Natural killer cell (primary cell): ENCODE results near the gene DUSP12. TPM values are rescaled to one million over a fixed set of nuclear protein-coding genes. Genes with fewer than 3 reads are reported as not detected.

Source experiments
- ATAC-seq, 3 donors: fragments of 150-1000 bp in 2 of 3; fragments of 200-7000 bp in 1 of 3; cut with Tn5 transposase; 1 replicate in 1 of 3; 2 replicates in 2 of 3; pipeline ENCODE4 v1.10.0; 2021; ENCODE audit warnings: mild to moderate bottlenecking in 2 of 3, moderate library complexity in 2 of 3
- DNase-seq, 2 donors: peaks; one replicate each; pipeline versions ENCODE4 v3.0.0 to v3.0.0-alpha.2; 2013 to 2021; ENCODE audit warnings: mixed read lengths in 1 of 2
- H3K27ac ChIP-seq: one replicate; pipeline ENCODE4 v1.5.1; 2013; ENCODE audit warnings: mild to moderate bottlenecking, low read length
- H3K27me3 ChIP-seq: one replicate; pipeline ENCODE4 v1.6.1; 2013; ENCODE audit warnings: low read length; ENCODE audit not compliant: control insufficient read depth, insufficient read depth
- H3K36me3 ChIP-seq: one replicate; pipeline ENCODE4 v1.6.1; 2013; ENCODE audit warnings: low read length; ENCODE audit not compliant: control insufficient read depth, insufficient read depth
- H3K4me1 ChIP-seq: one replicate; pipeline ENCODE4 v1.6.1; 2013; ENCODE audit warnings: low read length; ENCODE audit not compliant: control insufficient read depth, insufficient read depth
- H3K4me3 ChIP-seq: one replicate; pipeline ENCODE4 v1.5.1; 2013; ENCODE audit warnings: low read length
- H3K9me3 ChIP-seq: one replicate; pipeline ENCODE4 v1.6.1; 2013; ENCODE audit warnings: low read length; ENCODE audit not compliant: control insufficient read depth, insufficient read depth
- H3K27ac Mint-ChIP-seq, 2 donors: one replicate each; pipeline ENCODE4 v1.8.0; 2022; ENCODE audit warnings: mild to moderate bottlenecking in 2 of 2, mixed read lengths in 2 of 2, moderate library complexity in 1 of 2
- H3K27me3 Mint-ChIP-seq, 2 donors: one replicate each; pipeline ENCODE4 v1.8.0; 2022; ENCODE audit warnings: low read depth in 2 of 2, mixed read lengths in 2 of 2
- H3K36me3 Mint-ChIP-seq: one replicate; pipeline ENCODE4 v1.8.0; 2022; ENCODE audit warnings: mixed read lengths
- H3K4me1 Mint-ChIP-seq, 2 donors: one replicate each; pipeline ENCODE4 v1.8.0; 2022; ENCODE audit warnings: mixed read lengths in 2 of 2
- H3K4me3 Mint-ChIP-seq: one replicate; pipeline ENCODE4 v1.8.0; 2022; ENCODE audit warnings: mild to moderate bottlenecking, moderate library complexity, mixed read lengths
- H3K9me3 Mint-ChIP-seq, 2 donors: one replicate each; pipeline ENCODE4 v1.8.0; 2022; ENCODE audit warnings: mixed read lengths in 2 of 2
- CTCF ChIP-seq: fragments of 200-600 bp; IDR thresholded peaks from one replicate; pipeline ENCODE4 v1.8.0; 2022; ENCODE audit warnings: antibody characterized with exemption
- WGBS: methylation state at CpG from one replicate; pipeline ENCODE4 v1.1.7; 2013; ENCODE audit warnings: missing lambda C conversion rate; ENCODE audit not compliant: insufficient coverage; 5-methylcytosine and 5-hydroxymethylcytosine counted together
- intact Hi-C: fragments of 100-400 bp; cut with micrococcal nuclease; formaldehyde crosslinking; loops from one replicate; pipeline ENCODE4 v1.14.2; 2022
- total RNA-seq, 4 donors: library from RNA; stranded (reverse); fragments of 120-200 nt in 1 of 4; gene quantifications; one replicate each; pipeline versions ENCODE4 v1.2.3 to v1.2.4, GENCODE V29; 2013 to 2022

Gene DUSP12
- total RNA-seq, 3 donors from 2014 or later (not counting 1 experiment from before 2014, with no cell fraction given), result 26.9 to 31.7 (median 28.5) TPM

- Histone ChIP-seq H3K36me3 (peaks cover 61% of the 10 kb centered on the region), H3K4me3 (no peak overlapping the region), H3K9me3 (no peaks in the 10 kb centered on the region), H3K27ac (no peak overlapping the region), H3K4me1 (no peaks in the 10 kb centered on the region), H3K27me3 (no peaks in the 10 kb centered on the region)
- ATAC-seq, result no peak
- Mint-ChIP-seq H3K27me3 (no peaks in the 10 kb centered on the region), H3K9me3 (no peaks in the 10 kb centered on the region), H3K4me1 (peaks cover 0 to 9% of the 10 kb centered on the region in 2 donors), H3K36me3 (peaks cover 14% of the 10 kb centered on the region), H3K4me3 (no peak overlapping the region), H3K27ac (no peak overlapping the region)
- no peak for TF ChIP-seq CTCF
- no peak for DNase-seq
- intact Hi-C loops, result loop anchor here (10.0 kb wide), 1 partner anchor 595 kb away; no protein-coding TSS in a partner anchor
- WGBS, result no CpG with 5 or more reads among the region's 1 CpG
Observed at GRCh38 chr1:161799792-161800191, 50.2 kb downstream of the DUSP12 start.

GRCh38 chr1:161801955-161802354 lies 52.4 kb downstream of the DUSP12 start:
- DNase-seq, result no peak
- H3K27ac ChIP-seq, result no peak overlapping the region
- H3K4me1 ChIP-seq, result no peaks in the 10 kb centered on the region
- no peaks in the 10 kb centered on the region for H3K9me3 Mint-ChIP-seq
- H3K36me3 ChIP-seq, result peaks cover 45% of the 10 kb centered on the region
- intact Hi-C loops, result no loop called here
- no peaks in the 10 kb centered on the region for H3K27me3 ChIP-seq
- peaks cover 4 to 19% of the 10 kb centered on the region in 2 donors for H3K4me1 Mint-ChIP-seq
- no peak for ATAC-seq
- H3K36me3 Mint-ChIP-seq, result peaks cover 13% of the 10 kb centered on the region
- no peaks in the 10 kb centered on the region for H3K27me3 Mint-ChIP-seq
- no peak overlapping the region for H3K27ac Mint-ChIP-seq
- 81% methylated on average over 6 of the region's 7 CpGs for WGBS
- no peak overlapping the region for H3K4me3 Mint-ChIP-seq
- H3K4me3 ChIP-seq, result no peak overlapping the region
- TF ChIP-seq CTCF, result no peak
- no peaks in the 10 kb centered on the region for H3K9me3 ChIP-seq

GRCh38 chr1:161803181-161803580 lies 53.6 kb downstream of the DUSP12 start:
- WGBS, result 97% methylated on average over 2 of the region's 2 CpGs
- no peak overlapping the region for H3K27ac ChIP-seq
- no peaks in the 10 kb centered on the region for H3K27me3 ChIP-seq
- DNase-seq, result no peak
- no peaks in the 10 kb centered on the region for H3K9me3 ChIP-seq
- H3K36me3 ChIP-seq, result peaks cover 37% of the 10 kb centered on the region
- H3K4me3 ChIP-seq, result no peak overlapping the region
- Mint-ChIP-seq H3K27me3 (no peaks in the 10 kb centered on the region), H3K36me3 (peaks cover 1% of the 10 kb centered on the region), H3K4me1 (peaks cover 4 to 22% of the 10 kb centered on the region in 2 donors), H3K27ac (no peak overlapping the region), H3K9me3 (no peaks in the 10 kb centered on the region), H3K4me3 (no peak overlapping the region)
- ATAC-seq, result no peak
- no peaks in the 10 kb centered on the region for H3K4me1 ChIP-seq
- intact Hi-C loops, result no loop called here
- no peak for TF ChIP-seq CTCF
